SK-N-SH treated with all-trans-retinoic acid at 6 μM for 48 hours (cell line): ENCODE results near the gene TAF10.

ENCODE experiments used
- ATAC-seq: fragments of 200-7000 bp; cut with Tn5 transposase; 3 replicates; pipeline ENCODE4 v1.9.1; 2020; ENCODE audit warnings: mild to moderate bottlenecking, moderate library complexity
- ARNTL ChIP-seq: fragments of 450-650 bp; formaldehyde crosslinking; IDR thresholded peaks from 2 replicates; pipeline ENCODE4 v1.5.0; 2020; ENCODE audit warnings: low read depth, mild to moderate bottlenecking, moderate library complexity, borderline replicate concordance
- BACH2 ChIP-seq: fragments of 250-450 bp; sonication (Bioruptor Pico); IDR thresholded peaks from 2 replicates; pipeline ENCODE4 v1.9.0; 2021; ENCODE audit warnings: mild to moderate bottlenecking, borderline replicate concordance
- CREB5 ChIP-seq: fragments of 250-450 bp; sonication (Bioruptor Pico); IDR thresholded peaks from 2 replicates; pipeline ENCODE4 v1.5.1; 2020; ENCODE audit warnings: low read depth, mild to moderate bottlenecking, moderate library complexity
- PPARA ChIP-seq: fragments of 250-450 bp; sonication (Bioruptor Pico); IDR thresholded peaks from 2 replicates; pipeline ENCODE4 v1.5.0; 2020; ENCODE audit warnings: mild to moderate bottlenecking, borderline replicate concordance
- RARB ChIP-seq: fragments of 250-450 bp; sonication (Bioruptor Pico); IDR thresholded peaks from 2 replicates; pipeline ENCODE4 v1.8.0; 2021; ENCODE audit warnings: mild to moderate bottlenecking, moderate library complexity
- SNAI2 ChIP-seq: fragments of 250-450 bp; sonication (Bioruptor Pico); IDR thresholded peaks from 2 replicates; pipeline ENCODE4 v1.5.0; 2020; ENCODE audit warnings: mild to moderate bottlenecking, moderate library complexity
- TCF4 ChIP-seq: fragments of 250-450 bp; sonication (Bioruptor Pico); IDR thresholded peaks from 2 replicates; pipeline ENCODE4 v1.8.0; 2021; ENCODE audit warnings: mild to moderate bottlenecking, moderate library complexity, borderline replicate concordance
- TOX ChIP-seq: fragments of 250-450 bp; sonication (Bioruptor Pico); IDR thresholded peaks from 2 replicates; pipeline ENCODE4 v1.8.0; 2021; ENCODE audit warnings: mild to moderate bottlenecking, moderate library complexity, borderline replicate concordance
- ZC3H10 ChIP-seq: fragments of 250-450 bp; sonication (Bioruptor Pico); IDR thresholded peaks from 2 replicates; pipeline ENCODE4 v1.5.1; 2021; ENCODE audit warnings: mild to moderate bottlenecking, moderate library complexity
- ZFP3 ChIP-seq: fragments of 250-450 bp; sonication (Bioruptor Pico); IDR thresholded peaks from 2 replicates; pipeline ENCODE4 v1.5.0; 2020; ENCODE audit warnings: mild to moderate bottlenecking, moderate library complexity
- ZFP30 ChIP-seq: fragments of 450-650 bp; formaldehyde crosslinking; IDR thresholded peaks from 2 replicates; pipeline ENCODE4 v1.5.0; 2022; ENCODE audit warnings: mild to moderate bottlenecking, moderate library complexity
- ZNF8 ChIP-seq: fragments of 450-650 bp; formaldehyde crosslinking; IDR thresholded peaks from 2 replicates; pipeline ENCODE4 v1.5.0; 2020; ENCODE audit warnings: mild to moderate bottlenecking, moderate library complexity
- TF ChIP-seq, protein P1 (sequence below): fragments of 250-450 bp; sonication (Bioruptor Pico); IDR thresholded peaks from 2 replicates; pipeline ENCODE4 v1.5.1; 2021; ENCODE audit warnings: mild to moderate bottlenecking, moderate library complexity
- TF ChIP-seq, protein P2 (sequence below): fragments of 250-450 bp; sonication (Bioruptor Pico); IDR thresholded peaks from 2 replicates; pipeline ENCODE4 v1.8.0; 2021; ENCODE audit warnings: low read depth, mild to moderate bottlenecking, moderate library complexity, borderline replicate concordance
- TF ChIP-seq, protein P3 (sequence below): fragments of 250-450 bp; sonication (Bioruptor Pico); IDR thresholded peaks from 2 replicates; pipeline ENCODE4 v1.5.0; 2020; ENCODE audit warnings: mild to moderate bottlenecking, moderate library complexity
- TF ChIP-seq, protein P4 (sequence below): fragments of 250-450 bp; sonication (Bioruptor Pico); IDR thresholded peaks from 2 replicates; pipeline ENCODE4 v1.8.0; 2020; ENCODE audit warnings: mild to moderate bottlenecking, moderate library complexity, borderline replicate concordance

The TAF10 gene

DNA sequence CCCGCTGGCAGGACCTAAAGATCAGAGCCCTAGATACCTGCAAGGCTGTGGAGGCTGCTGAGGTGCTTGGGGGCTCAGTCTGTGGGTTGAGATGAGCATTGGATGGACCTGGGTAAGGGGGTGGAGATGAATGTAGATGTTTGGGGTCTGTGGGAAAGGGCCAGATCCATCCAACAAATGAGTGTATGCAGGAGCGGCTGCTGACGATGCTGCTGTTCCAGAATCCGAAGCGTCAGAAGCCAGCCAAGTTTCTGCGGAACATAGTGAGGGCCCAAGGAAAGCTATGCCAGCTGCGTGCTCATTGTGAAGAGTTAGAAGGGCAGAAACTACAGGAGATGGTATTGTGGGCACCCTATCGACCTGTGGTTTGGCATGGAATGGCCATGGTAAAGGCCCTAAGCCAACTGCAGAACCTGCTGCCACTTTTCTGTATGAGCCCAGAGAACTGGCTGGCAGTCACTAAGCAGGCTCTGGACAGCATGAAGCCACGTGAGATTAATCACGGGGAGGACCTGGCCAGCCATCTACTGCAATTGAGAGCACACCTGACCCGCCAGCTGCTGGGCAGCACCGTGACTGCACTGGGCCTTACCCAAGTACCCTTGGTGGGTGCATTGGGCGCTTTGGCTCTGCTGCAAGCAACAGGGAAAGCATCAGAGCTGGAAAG lies 45.2 kb downstream of the TAF10 start:
- no peak for TF ChIP-seq ZC3H10 (CRISPR knock-in tag)
- no peak for TF ChIP-seq TCF4 (CRISPR knock-in tag)
- no peak for TF ChIP-seq ZFP30 (CRISPR knock-in tag)
- TF ChIP-seq CREB5 (CRISPR knock-in tag), result no peak
- no peak for TF ChIP-seq PPARA (CRISPR knock-in tag)
- TF ChIP-seq, protein P1, sequence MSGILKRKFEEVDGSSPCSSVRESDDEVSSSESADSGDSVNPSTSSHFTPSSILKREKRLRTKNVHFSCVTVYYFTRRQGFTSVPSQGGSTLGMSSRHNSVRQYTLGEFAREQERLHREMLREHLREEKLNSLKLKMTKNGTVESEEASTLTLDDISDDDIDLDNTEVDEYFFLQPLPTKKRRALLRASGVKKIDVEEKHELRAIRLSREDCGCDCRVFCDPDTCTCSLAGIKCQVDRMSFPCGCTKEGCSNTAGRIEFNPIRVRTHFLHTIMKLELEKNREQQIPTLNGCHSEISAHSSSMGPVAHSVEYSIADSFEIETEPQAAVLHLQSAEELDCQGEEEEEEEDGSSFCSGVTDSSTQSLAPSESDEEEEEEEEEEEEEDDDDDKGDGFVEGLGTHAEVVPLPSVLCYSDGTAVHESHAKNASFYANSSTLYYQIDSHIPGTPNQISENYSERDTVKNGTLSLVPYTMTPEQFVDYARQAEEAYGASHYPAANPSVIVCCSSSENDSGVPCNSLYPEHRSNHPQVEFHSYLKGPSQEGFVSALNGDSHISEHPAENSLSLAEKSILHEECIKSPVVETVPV, result no peak
- TF ChIP-seq, protein P2, sequence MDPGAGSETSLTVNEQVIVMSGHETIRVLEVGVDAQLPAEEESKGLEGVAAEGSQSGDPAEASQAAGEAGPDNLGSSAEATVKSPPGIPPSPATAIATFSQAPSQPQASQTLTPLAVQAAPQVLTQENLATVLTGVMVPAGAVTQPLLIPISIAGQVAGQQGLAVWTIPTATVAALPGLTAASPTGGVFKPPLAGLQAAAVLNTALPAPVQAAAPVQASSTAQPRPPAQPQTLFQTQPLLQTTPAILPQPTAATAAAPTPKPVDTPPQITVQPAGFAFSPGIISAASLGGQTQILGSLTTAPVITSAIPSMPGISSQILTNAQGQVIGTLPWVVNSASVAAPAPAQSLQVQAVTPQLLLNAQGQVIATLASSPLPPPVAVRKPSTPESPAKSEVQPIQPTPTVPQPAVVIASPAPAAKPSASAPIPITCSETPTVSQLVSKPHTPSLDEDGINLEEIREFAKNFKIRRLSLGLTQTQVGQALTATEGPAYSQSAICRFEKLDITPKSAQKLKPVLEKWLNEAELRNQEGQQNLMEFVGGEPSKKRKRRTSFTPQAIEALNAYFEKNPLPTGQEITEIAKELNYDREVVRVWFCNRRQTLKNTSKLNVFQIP (CRISPR knock-in tag), result no peak
- TF ChIP-seq, protein P3, sequence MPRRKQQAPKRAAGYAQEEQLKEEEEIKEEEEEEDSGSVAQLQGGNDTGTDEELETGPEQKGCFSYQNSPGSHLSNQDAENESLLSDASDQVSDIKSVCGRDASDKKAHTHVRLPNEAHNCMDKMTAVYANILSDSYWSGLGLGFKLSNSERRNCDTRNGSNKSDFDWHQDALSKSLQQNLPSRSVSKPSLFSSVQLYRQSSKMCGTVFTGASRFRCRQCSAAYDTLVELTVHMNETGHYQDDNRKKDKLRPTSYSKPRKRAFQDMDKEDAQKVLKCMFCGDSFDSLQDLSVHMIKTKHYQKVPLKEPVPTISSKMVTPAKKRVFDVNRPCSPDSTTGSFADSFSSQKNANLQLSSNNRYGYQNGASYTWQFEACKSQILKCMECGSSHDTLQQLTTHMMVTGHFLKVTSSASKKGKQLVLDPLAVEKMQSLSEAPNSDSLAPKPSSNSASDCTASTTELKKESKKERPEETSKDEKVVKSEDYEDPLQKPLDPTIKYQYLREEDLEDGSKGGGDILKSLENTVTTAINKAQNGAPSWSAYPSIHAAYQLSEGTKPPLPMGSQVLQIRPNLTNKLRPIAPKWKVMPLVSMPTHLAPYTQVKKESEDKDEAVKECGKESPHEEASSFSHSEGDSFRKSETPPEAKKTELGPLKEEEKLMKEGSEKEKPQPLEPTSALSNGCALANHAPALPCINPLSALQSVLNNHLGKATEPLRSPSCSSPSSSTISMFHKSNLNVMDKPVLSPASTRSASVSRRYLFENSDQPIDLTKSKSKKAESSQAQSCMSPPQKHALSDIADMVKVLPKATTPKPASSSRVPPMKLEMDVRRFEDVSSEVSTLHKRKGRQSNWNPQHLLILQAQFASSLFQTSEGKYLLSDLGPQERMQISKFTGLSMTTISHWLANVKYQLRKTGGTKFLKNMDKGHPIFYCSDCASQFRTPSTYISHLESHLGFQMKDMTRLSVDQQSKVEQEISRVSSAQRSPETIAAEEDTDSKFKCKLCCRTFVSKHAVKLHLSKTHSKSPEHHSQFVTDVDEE, result no peak
- TF ChIP-seq, all 23 proteins: peak for 0
- ATAC-seq, result no peak

GRCh38 chr11:6565988-6566703 lies 45.9 kb downstream of the TAF10 start:
- no peak for ATAC-seq

More at GRCh38 chr11:6565988-6566703, 45.9 kb downstream of the TAF10 start:
- TF ChIP-seq, protein P3, result no peak
- TF ChIP-seq BACH2 (CRISPR knock-in tag), result no peak
- TF ChIP-seq, protein P2 (CRISPR knock-in tag), result no peak
- no peak for TF ChIP-seq RARB (CRISPR knock-in tag)
- TF ChIP-seq SNAI2 (CRISPR knock-in tag), result no peak
- TF ChIP-seq, protein P4, sequence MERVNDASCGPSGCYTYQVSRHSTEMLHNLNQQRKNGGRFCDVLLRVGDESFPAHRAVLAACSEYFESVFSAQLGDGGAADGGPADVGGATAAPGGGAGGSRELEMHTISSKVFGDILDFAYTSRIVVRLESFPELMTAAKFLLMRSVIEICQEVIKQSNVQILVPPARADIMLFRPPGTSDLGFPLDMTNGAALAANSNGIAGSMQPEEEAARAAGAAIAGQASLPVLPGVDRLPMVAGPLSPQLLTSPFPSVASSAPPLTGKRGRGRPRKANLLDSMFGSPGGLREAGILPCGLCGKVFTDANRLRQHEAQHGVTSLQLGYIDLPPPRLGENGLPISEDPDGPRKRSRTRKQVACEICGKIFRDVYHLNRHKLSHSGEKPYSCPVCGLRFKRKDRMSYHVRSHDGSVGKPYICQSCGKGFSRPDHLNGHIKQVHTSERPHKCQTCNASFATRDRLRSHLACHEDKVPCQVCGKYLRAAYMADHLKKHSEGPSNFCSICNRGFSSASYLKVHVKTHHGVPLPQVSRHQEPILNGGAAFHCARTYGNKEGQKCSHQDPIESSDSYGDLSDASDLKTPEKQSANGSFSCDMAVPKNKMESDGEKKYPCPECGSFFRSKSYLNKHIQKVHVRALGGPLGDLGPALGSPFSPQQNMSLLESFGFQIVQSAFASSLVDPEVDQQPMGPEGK, result no peak
- TF ChIP-seq TCF4 (CRISPR knock-in tag), result no peak
- TF ChIP-seq TOX (CRISPR knock-in tag), result no peak
- TF ChIP-seq ZNF8, result no peak
- no peak for TF ChIP-seq ZFP3 (CRISPR knock-in tag)
- TF ChIP-seq ARNTL, result no peak
- no peak for TF ChIP-seq CREB5 (CRISPR knock-in tag)
- TF ChIP-seq ZC3H10 (CRISPR knock-in tag), result no peak
